Endodermal cell (in vitro differentiated cells): ENCODE measurements around the gene ARHGAP20. TPM values are rescaled to one million over a fixed set of nuclear protein-coding genes. Genes with fewer than 3 reads are reported as not detected.

Experiments
- DNase-seq: peaks from one replicate; pipeline ENCODE4 v3.0.0-alpha.2; 2017
- H3K27ac ChIP-seq: 2 replicates; pipeline ENCODE4 v1.5.1; 2013; ENCODE audit warnings: mild to moderate bottlenecking, low read depth, low read length, moderate library complexity
- H3K27me3 ChIP-seq: 2 replicates; pipeline ENCODE4 v1.6.1; 2013; ENCODE audit warnings: mild to moderate bottlenecking, low read length, moderate library complexity; ENCODE audit not compliant: insufficient read depth, control insufficient read depth, poor library complexity, severe bottlenecking
- H3K36me3 ChIP-seq: 2 replicates; pipeline ENCODE4 v1.7.0; 2013; ENCODE audit warnings: mild to moderate bottlenecking, low read length, moderate library complexity; ENCODE audit not compliant: control insufficient read depth, insufficient read depth
- H3K4me1 ChIP-seq: one replicate; pipeline ENCODE4 v1.7.0; 2013; ENCODE audit warnings: low read length; ENCODE audit not compliant: control insufficient read depth, insufficient read depth
- H3K4me3 ChIP-seq: 2 replicates; pipeline ENCODE4 v1.5.1; 2013; ENCODE audit warnings: mild to moderate bottlenecking, low read length, moderate library complexity
- H3K9ac ChIP-seq: 2 replicates; pipeline ENCODE4 v1.6.1; 2013; ENCODE audit warnings: mild to moderate bottlenecking, low read length, moderate library complexity; ENCODE audit not compliant: poor library complexity, severe bottlenecking; ENCODE audit errors: extremely low read depth
- H3K9me3 ChIP-seq: 2 replicates; pipeline ENCODE4 v1.6.1; 2013; ENCODE audit warnings: mild to moderate bottlenecking, low read length, moderate library complexity; ENCODE audit not compliant: control insufficient read depth
- H3K27ac Mint-ChIP-seq: 2 replicates; pipeline ENCODE4 v1.8.0; 2020; ENCODE audit warnings: mixed read lengths
- H3K27me3 Mint-ChIP-seq: 2 replicates; pipeline ENCODE4 v1.8.0; 2021; ENCODE audit warnings: mild to moderate bottlenecking, mixed read lengths; ENCODE audit not compliant: insufficient read depth
- H3K36me3 Mint-ChIP-seq: 2 replicates; pipeline ENCODE4 v1.8.0; 2020; ENCODE audit warnings: low read depth, mixed read lengths
- H3K4me1 Mint-ChIP-seq: 2 replicates; pipeline ENCODE4 v1.8.0; 2020; ENCODE audit warnings: mixed read lengths
- H3K4me3 Mint-ChIP-seq: 2 replicates; pipeline ENCODE4 v1.8.0; 2020; ENCODE audit warnings: mild to moderate bottlenecking, moderate library complexity, mixed read lengths
- H3K9me3 Mint-ChIP-seq: 2 replicates; pipeline ENCODE4 v1.8.0; 2020; ENCODE audit warnings: mild to moderate bottlenecking, mixed read lengths
- CTCF ChIP-seq: fragments of 200-600 bp; sonication (generic); conservative IDR thresholded peaks from 2 replicates; pipeline ENCODE4 v1.5.0; 2021; ENCODE audit warnings: antibody characterized with exemption, mild to moderate bottlenecking
- WGBS, 2 experiments: methylation state at CpG; one replicate each; pipeline versions ENCODE4 v1.1.5 to v1.1.7; 2013; ENCODE audit warnings: missing lambda C conversion rate in 2 of 2, mixed read lengths in 1 of 2; ENCODE audit not compliant: insufficient coverage in 1 of 2, insufficient read length in 1 of 2; 5-methylcytosine and 5-hydroxymethylcytosine counted together
- total RNA-seq, 2 donors: library from RNA; stranded (reverse); fragmentation: NEBNext Ultra II Directional in 1 of 2; extraction: Animal tissue kit (Norgen Biotek cat#: 25700) in 1 of 2; gene quantifications; 2 replicates in 1 of 2; 3 replicates in 1 of 2; pipeline ENCODE4 v1.2.1, GENCODE V29; 2021

The ARHGAP20 gene
- total RNA-seq, 2 donors from 2014 or later, result 0.15 to 0.27 TPM

GRCh38 chr11:110565357-110566336 lies 146.6 kb downstream of the ARHGAP20 start:
- WGBS, 2 experiments, result 61 to 63% methylated on average over 12 to 16 of the region's 16 CpGs
- no peak overlapping the region for H3K27ac ChIP-seq
- H3K9me3 Mint-ChIP-seq, result no peaks in the 10 kb centered on the region
- H3K27me3 ChIP-seq, result peaks cover 8% of the 10 kb centered on the region
- H3K4me1 ChIP-seq, result peaks cover 13% of the 10 kb centered on the region
- no peaks in the 10 kb centered on the region for H3K36me3 ChIP-seq
- H3K36me3 Mint-ChIP-seq, result no peaks in the 10 kb centered on the region
- no peak overlapping the region for H3K9ac ChIP-seq
- DNase-seq, result peak; percentile 85
- TF ChIP-seq CTCF, result no peak
- H3K27ac Mint-ChIP-seq, result no peak overlapping the region
- H3K4me3 ChIP-seq, result peak overlapping the region; percentile 26
- H3K27me3 Mint-ChIP-seq, result peaks cover 7% of the 10 kb centered on the region
- H3K9me3 ChIP-seq, result no peaks in the 10 kb centered on the region
- peaks cover 12% of the 10 kb centered on the region for H3K4me1 Mint-ChIP-seq
- peak overlapping the region; percentile 7 for H3K4me3 Mint-ChIP-seq

- Histone ChIP-seq H3K27me3 (peaks cover 8% of the 10 kb centered on the region), H3K9me3 (no peaks in the 10 kb centered on the region), H3K4me3 (peak overlapping the region; percentile 26), H3K9ac (no peak overlapping the region), H3K27ac (no peak overlapping the region), H3K36me3 (no peaks in the 10 kb centered on the region), H3K4me1 (peaks cover 13% of the 10 kb centered on the region)
- Mint-ChIP-seq H3K36me3 (no peaks in the 10 kb centered on the region), H3K4me3 (peak overlapping the region; percentile 7), H3K9me3 (no peaks in the 10 kb centered on the region), H3K4me1 (peaks cover 16% of the 10 kb centered on the region), H3K27me3 (peaks cover 7% of the 10 kb centered on the region), H3K27ac (no peak overlapping the region)
- WGBS, 2 experiments, result 21 to 39% methylated on average over 3 to 8 of the region's 8 CpGs
- no peak for TF ChIP-seq CTCF
- peak; percentile 83 for DNase-seq
Measured at GRCh38 chr11:110564676-110565356, 147.4 kb downstream of the ARHGAP20 start.

- Histone ChIP-seq H3K4me3 (no peak overlapping the region), H3K36me3 (no peaks in the 10 kb centered on the region), H3K9me3 (no peaks in the 10 kb centered on the region), H3K9ac (no peak overlapping the region), H3K27ac (no peak overlapping the region), H3K27me3 (no peaks in the 10 kb centered on the region), H3K4me1 (no peaks in the 10 kb centered on the region)
- 92 to 100% methylated on average over 1 of the region's 1 CpG for WGBS, 2 experiments
- no peaks in the 10 kb centered on the region for H3K4me1 Mint-ChIP-seq
- H3K27ac Mint-ChIP-seq, result no peak overlapping the region
- no peaks in the 10 kb centered on the region for H3K27me3 Mint-ChIP-seq
- H3K9me3 Mint-ChIP-seq, result peaks cover 7% of the 10 kb centered on the region
- no peaks in the 10 kb centered on the region for H3K36me3 Mint-ChIP-seq
- DNase-seq, result no peak
- no peak for TF ChIP-seq CTCF
- H3K4me3 Mint-ChIP-seq, result no peak overlapping the region
Measured at GRCh38 chr11:110544779-110545178, 167.5 kb downstream of the ARHGAP20 start.
